ENCODE results near the gene SORCS1.

GRCh38 chr10:106815427-106816043 lies 349.0 kb downstream of the SORCS1 start:
- no peak for TF ChIP-seq CTCF (IDR thresholded peaks at IDR 0.05)
- TF ChIP-seq POLR2A (IDR thresholded peaks at IDR 0.05): no peak

Data from right lobe of liver (tissue), 4 donors.